Neutrophil (primary cell): Measurements from ENCODE around the gene PRDX2.
A peak's percentile ranks its signal among the peaks of the same experiment; 100 is the strongest.

Experiments
- H3K27ac ChIP-seq: fragments of 200-600 bp; sonication (generic); 2 replicates; pipeline ENCODE4 v1.5.1; 2016; ENCODE audit warnings: mild to moderate bottlenecking, moderate library complexity
- H3K27me3 ChIP-seq: fragments of 200-600 bp; sonication (generic); 2 replicates; pipeline ENCODE4 v1.6.0; 2016; ENCODE audit warnings: mild to moderate bottlenecking
- H3K36me3 ChIP-seq: fragments of 200-600 bp; sonication (generic); 2 replicates; pipeline ENCODE4 v1.5.1; 2017
- H3K4me1 ChIP-seq, 2 experiments: fragments of 200-600 bp in 1 of 2; sonication (generic) in 1 of 2; 1 replicate in 1 of 2; 2 replicates in 1 of 2; pipeline versions ENCODE4 v1.5.1 to v1.6.1; 2013 to 2016; ENCODE audit warnings: low read depth in 1 of 2, low read length in 1 of 2, mild to moderate bottlenecking in 1 of 2, moderate library complexity in 1 of 2; ENCODE audit not compliant: control insufficient read depth in 1 of 2, insufficient read depth in 1 of 2
- H3K4me3 ChIP-seq, 2 experiments: fragments of 200-600 bp in 1 of 2; sonication (generic) in 1 of 2; 1 replicate in 1 of 2; 2 replicates in 1 of 2; pipeline ENCODE4 v1.5.1; 2013 to 2016; ENCODE audit warnings: low read depth in 1 of 2, low read length in 1 of 2, mild to moderate bottlenecking in 1 of 2, moderate library complexity in 1 of 2
- H3K9me3 ChIP-seq: fragments of 200-600 bp; sonication (generic); 2 replicates; pipeline ENCODE4 v1.5.1; 2016
- TF ChIP-seq, protein P1 (sequence below): fragments of 200-600 bp; sonication (generic); IDR thresholded peaks from 2 replicates; pipeline ENCODE4 v1.5.1; 2016; ENCODE audit warnings: antibody characterized with exemption

PRDX2 gene

DNA sequence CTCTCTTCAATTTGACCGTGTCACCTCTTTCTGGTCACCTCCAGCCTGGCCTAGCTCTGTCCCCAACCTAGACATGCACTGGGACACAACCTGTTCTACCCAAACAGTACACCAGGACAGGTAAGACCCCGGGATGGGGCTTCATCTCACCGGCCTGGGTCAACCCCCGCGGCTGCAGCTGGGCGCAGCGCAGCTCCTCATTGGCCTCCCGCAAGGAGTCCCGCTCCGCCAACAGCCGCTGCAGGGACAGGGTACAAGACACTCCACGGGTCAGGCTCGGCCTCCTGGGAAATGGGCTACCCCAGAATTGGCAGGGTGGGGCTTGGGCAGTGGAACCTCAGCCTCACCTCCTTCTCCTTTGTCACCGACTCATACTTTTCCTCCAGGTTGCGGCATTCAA, 33.9 kb downstream of the PRDX2 start:
- Histone ChIP-seq H3K4me1 (peaks cover 0 to 7% of the 10 kb centered on the region in 2 experiments), H3K27ac (no peak overlapping the region), H3K36me3 (no peaks in the 10 kb centered on the region), H3K4me3 (no peak overlapping the region), H3K9me3 (no peaks in the 10 kb centered on the region), H3K27me3 (no peaks in the 10 kb centered on the region)
- TF ChIP-seq, protein P1, sequence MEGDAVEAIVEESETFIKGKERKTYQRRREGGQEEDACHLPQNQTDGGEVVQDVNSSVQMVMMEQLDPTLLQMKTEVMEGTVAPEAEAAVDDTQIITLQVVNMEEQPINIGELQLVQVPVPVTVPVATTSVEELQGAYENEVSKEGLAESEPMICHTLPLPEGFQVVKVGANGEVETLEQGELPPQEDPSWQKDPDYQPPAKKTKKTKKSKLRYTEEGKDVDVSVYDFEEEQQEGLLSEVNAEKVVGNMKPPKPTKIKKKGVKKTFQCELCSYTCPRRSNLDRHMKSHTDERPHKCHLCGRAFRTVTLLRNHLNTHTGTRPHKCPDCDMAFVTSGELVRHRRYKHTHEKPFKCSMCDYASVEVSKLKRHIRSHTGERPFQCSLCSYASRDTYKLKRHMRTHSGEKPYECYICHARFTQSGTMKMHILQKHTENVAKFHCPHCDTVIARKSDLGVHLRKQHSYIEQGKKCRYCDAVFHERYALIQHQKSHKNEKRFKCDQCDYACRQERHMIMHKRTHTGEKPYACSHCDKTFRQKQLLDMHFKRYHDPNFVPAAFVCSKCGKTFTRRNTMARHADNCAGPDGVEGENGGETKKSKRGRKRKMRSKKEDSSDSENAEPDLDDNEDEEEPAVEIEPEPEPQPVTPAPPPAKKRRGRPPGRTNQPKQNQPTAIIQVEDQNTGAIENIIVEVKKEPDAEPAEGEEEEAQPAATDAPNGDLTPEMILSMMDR = no peak

- no peaks in the 10 kb centered on the region for H3K36me3 ChIP-seq
- TF ChIP-seq, protein P1 = no peak
- H3K4me1 ChIP-seq = peaks cover 0 to 7% of the 10 kb centered on the region in 2 experiments
- H3K27ac ChIP-seq = no peak overlapping the region
- H3K9me3 ChIP-seq = no peaks in the 10 kb centered on the region
- no peak overlapping the region for H3K4me3 ChIP-seq
- H3K27me3 ChIP-seq = no peaks in the 10 kb centered on the region
Measured at GRCh38 chr19:12767150-12767549, 34.5 kb downstream of the PRDX2 start.

- Histone ChIP-seq H3K4me3 (no peak overlapping the region), H3K9me3 (no peaks in the 10 kb centered on the region), H3K27me3 (no peaks in the 10 kb centered on the region), H3K36me3 (no peaks in the 10 kb centered on the region), H3K27ac (peak overlapping the region; percentile 20), H3K4me1 (peaks cover 0 to 7% of the 10 kb centered on the region in 2 experiments)
- TF ChIP-seq, protein P1 = peak; percentile 68
Measured at GRCh38 chr19:12766051-12766521, 35.5 kb downstream of the PRDX2 start.

- TF ChIP-seq, protein P1 = no peak
- Histone ChIP-seq H3K27ac (no peak overlapping the region), H3K36me3 (no peaks in the 10 kb centered on the region), H3K4me3 (no peak overlapping the region), H3K27me3 (no peaks in the 10 kb centered on the region), H3K4me1 (peaks cover 0 to under 1% of the 10 kb centered on the region in 2 experiments), H3K9me3 (no peaks in the 10 kb centered on the region)
Measured at GRCh38 chr19:12764698-12765097, 36.9 kb downstream of the PRDX2 start.

DNA sequence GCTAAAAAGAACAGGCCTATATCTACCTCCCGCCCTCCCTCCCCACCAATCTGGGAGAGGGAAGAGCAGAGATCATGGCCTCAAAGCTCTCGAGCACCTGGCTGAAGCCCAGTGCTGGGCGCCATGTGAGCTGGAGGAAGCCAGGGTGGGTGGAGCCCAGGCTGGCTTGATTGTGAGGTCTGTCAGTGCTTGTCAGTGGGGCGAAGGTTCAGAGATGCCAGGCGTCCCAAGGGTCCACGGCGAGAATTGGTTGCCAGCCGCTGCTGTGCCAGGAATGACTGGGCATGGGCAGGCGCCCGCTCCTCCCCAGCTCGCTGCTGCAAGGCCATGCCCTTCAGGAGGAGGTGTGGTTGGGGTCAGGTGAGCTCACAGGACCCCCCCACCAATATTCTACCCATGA, 38.5 kb downstream of the PRDX2 start:
- Histone ChIP-seq H3K27me3 (peaks cover 2% of the 10 kb centered on the region), H3K27ac (no peak overlapping the region), H3K4me3 (no peak overlapping the region), H3K9me3 (no peaks in the 10 kb centered on the region), H3K4me1 (no peaks in the 10 kb centered on the region), H3K36me3 (no peaks in the 10 kb centered on the region)
- TF ChIP-seq, protein P1 = no peak

- H3K4me3 ChIP-seq = no peak overlapping the region
- H3K27ac ChIP-seq = no peak overlapping the region
- peaks cover 34% of the 10 kb centered on the region for H3K27me3 ChIP-seq
- no peaks in the 10 kb centered on the region for H3K9me3 ChIP-seq
- no peaks in the 10 kb centered on the region for H3K36me3 ChIP-seq
- H3K4me1 ChIP-seq = peaks cover 3 to 8% of the 10 kb centered on the region in 2 experiments
- TF ChIP-seq, protein P1 = no peak
Measured at GRCh38 chr19:12759686-12760085, 41.9 kb downstream of the PRDX2 start.
